ENCODE data around the gene ANKRD44. TPM values are rescaled to one million over a fixed set of nuclear protein-coding genes. Genes with fewer than 3 reads are reported as not detected.
"Not testable (repeated sequence)": the region's sequence is repeated elsewhere in the genome, so short reads cannot be mapped to it uniquely, and the experiment has no call there.

The ANKRD44 gene
- total and polyA plus RNA-seq, 5 experiments from 2014 or later: 85.8 to 279 (median 96.1) TPM

DNA sequence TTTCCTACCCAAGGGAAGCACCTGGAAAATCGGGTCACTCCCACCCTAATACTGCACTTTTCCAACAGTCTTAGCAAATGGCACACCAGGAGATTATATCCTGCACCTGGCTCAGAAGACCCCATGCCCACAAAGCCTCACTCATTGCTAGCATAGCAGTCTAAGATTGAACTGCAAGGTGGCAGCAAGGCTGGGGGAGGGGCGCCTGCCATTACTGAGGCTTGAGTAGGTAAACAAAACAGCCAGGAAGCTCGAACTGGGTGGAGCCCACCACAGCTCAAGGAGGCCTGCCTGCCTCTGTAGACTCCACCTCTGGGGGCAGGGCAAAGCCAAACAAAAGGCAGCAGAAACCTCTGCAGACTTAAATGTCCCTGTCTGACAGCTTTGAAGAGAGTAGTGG is 248.0 kb downstream of the ANKRD44 start:
- DNase-seq: peak in 7 of 10 donors; percentile 10 to 71 (median 36)
- Mint-ChIP-seq H3K4me3 (peak overlapping the region in 5 of 10 donors; percentile 4 to 51 (median 20)), H3K27ac (peak overlapping the region in 9 of 10 donors; percentile 28 to 80 (median 76)), H3K4me1 (peaks cover 20 to 60% (median 52%) of the 10 kb centered on the region in 4 donors), H3K36me3 (peaks cover 11 to 90% (median 80%) of the 10 kb centered on the region in 3 donors)
- not testable (repeated sequence) for ATAC-seq, H3K27me3 Mint-ChIP-seq, H3K9me3 Mint-ChIP-seq
- POLR2A ChIA-PET: interaction anchor here (0.8 to 1.0 kb wide), 2 partner anchors 18 to 372 kb away, joined by 3 to 4 read pairs; partner anchors contain the start of gene SF3B1

DNA sequence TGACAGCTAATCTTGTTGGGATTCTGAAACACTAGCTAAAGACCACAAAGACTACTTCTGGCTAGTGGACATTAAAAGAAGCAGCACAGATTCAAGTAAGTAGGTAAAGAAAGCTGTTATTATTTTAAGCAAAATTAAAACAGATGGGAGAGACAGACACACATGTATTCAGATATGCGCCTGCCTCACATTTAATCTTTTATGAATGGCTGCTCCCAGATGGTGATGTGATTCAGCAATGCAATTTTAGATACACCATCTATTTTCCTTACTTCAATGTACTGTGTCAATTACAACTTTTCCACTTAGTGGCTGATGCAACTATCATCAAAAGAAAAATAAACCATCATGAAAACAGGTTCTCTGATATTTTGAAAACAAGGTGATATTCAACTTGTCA is 251.1 kb downstream of the ANKRD44 start:
- no peak for DNase-seq
- Mint-ChIP-seq H3K27me3 (no peaks in the 10 kb centered on the region), H3K36me3 (peaks cover 26 to 94% (median 85%) of the 10 kb centered on the region in 3 donors), H3K4me3 (no peak overlapping the region), H3K9me3 (peaks cover 2 to 16% (median 13%) of the 10 kb centered on the region in 9 donors), H3K4me1 (peaks cover 9 to 35% (median 31%) of the 10 kb centered on the region in 4 donors), H3K27ac (peak overlapping the region in 6 of 10 donors; percentile 27 to 76 (median 50))
- POLR2A ChIA-PET: no interaction called here
- ATAC-seq: no peak

GRCh38 chr2:197058777-197059300 is 251.7 kb downstream of the ANKRD44 start:
- Mint-ChIP-seq H3K27ac (peak overlapping the region in 6 of 10 donors; percentile 51 to 76 (median 60)), H3K9me3 (peaks cover 2 to 16% (median 13%) of the 10 kb centered on the region in 9 donors), H3K4me3 (no peak overlapping the region), H3K36me3 (peaks cover 30 to 93% (median 85%) of the 10 kb centered on the region in 3 donors), H3K27me3 (no peaks in the 10 kb centered on the region), H3K4me1 (peaks cover 6 to 29% (median 25%) of the 10 kb centered on the region in 4 donors)
- POLR2A ChIA-PET: no interaction called here
- DNase-seq (no peak), ATAC-seq (no peak)

- no peak for ATAC-seq
- Mint-ChIP-seq H3K27ac (peak overlapping the region in 6 of 10 donors; percentile 9 to 63 (median 44)), H3K9me3 (peaks cover 2 to 16% (median 14%) of the 10 kb centered on the region in 9 donors), H3K36me3 (peaks cover 33 to 93% (median 84%) of the 10 kb centered on the region in 3 donors), H3K27me3 (no peaks in the 10 kb centered on the region), H3K4me3 (no peak overlapping the region), H3K4me1 (peaks cover 4 to 24% (median 18%) of the 10 kb centered on the region in 4 donors)
- DNase-seq: no peak
- POLR2A ChIA-PET: no interaction called here
Measured at GRCh38 chr2:197057959-197058358, 252.6 kb downstream of the ANKRD44 start.

GRCh38 chr2:197055045-197055444 is 255.5 kb downstream of the ANKRD44 start:
- Mint-ChIP-seq H3K4me3 (no peak overlapping the region), H3K4me1 (peaks cover 0 to 7% (median 1%) of the 10 kb centered on the region in 4 donors), H3K27me3 (no peaks in the 10 kb centered on the region), H3K36me3 (peaks cover 29 to 95% (median 85%) of the 10 kb centered on the region in 3 donors), H3K9me3 (peaks cover 2 to 16% (median 14%) of the 10 kb centered on the region in 9 donors), H3K27ac (peak overlapping the region in 5 of 10 donors; percentile 2 to 74 (median 44))
- POLR2A ChIA-PET: interaction anchor here (1.0 kb wide), 1 partner anchor 10 kb away, joined by 3 read pairs; no protein-coding TSS in a partner anchor
- no peak for DNase-seq
- ATAC-seq: no peak

DNA sequence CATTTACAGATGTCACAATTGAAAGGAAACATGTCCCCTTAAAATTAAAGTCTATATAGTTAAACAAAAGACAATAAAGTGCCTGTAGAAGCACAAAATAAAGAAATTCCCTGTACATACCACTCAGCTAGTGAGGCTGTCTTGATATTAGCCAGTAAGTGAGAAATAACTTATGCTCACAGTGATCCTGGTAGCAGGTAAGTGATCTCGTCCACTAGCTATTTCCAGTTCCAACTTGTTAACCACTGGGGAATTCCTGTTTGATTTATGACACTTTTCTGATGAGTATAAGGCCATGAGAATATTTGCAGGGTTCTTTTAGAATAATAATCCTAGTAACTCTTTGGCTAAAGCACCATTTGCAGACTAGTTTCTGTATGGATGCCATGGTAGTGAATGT is 256.1 kb downstream of the ANKRD44 start:
- Mint-ChIP-seq H3K4me1 (peaks cover 0 to 7% (median 1%) of the 10 kb centered on the region in 4 donors), H3K27ac (peak overlapping the region in 5 of 10 donors; percentile 23 to 66 (median 44)), H3K4me3 (no peak overlapping the region), H3K27me3 (no peaks in the 10 kb centered on the region), H3K9me3 (peaks cover 2 to 17% (median 14%) of the 10 kb centered on the region in 9 donors), H3K36me3 (peaks cover 35 to 95% (median 85%) of the 10 kb centered on the region in 3 donors)
- ATAC-seq: no peak
- DNase-seq: no peak
- POLR2A ChIA-PET: no interaction called here

DNA sequence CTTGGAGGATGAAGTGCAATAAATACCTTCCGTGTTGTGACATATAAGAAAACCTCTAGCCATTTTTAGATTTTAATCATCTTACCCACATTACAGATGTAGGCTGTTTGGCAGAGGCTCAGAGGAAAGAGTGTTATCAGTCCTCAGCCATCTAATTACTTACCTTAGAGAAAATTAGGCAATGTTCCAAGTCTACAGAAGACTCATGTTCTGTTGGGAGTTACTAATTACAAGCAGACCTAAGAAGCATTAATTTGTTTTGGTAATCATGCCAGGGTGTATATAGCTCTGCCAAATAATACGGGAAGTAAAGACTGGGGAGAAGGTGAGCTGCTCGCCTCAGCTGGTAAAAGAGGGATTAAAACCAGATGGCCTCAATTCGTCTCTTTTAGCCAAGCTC is 258.2 kb downstream of the ANKRD44 start:
- POLR2A ChIA-PET: no interaction called here

DNA sequence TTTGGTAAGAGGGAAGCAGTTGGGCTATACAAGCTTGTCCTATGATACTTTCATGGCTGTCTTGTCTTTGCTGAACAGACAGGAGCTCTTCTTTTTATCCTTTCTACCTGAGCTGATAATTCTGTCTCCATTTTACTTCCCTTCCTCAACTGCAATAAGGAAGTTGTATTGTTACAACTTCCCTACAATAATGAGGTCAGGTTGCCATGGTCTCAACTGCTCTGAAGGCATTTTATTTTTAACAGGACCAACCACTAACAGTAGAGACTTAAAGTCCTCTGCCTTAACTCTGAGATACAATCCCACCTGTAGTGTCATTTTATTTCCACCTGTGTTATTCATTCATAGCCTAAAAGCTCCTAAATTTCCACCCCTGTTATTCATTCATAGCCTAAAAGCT is 265.5 kb downstream of the ANKRD44 start:
- H3K36me3 Mint-ChIP-seq: peaks cover 6 to 79% (median 25%) of the 10 kb centered on the region in 3 donors
- peak overlapping the region in 1 of 10 donors; percentile 20 for H3K4me3 Mint-ChIP-seq
- ATAC-seq: no peak
- DNase-seq: no peak
- H3K27me3 Mint-ChIP-seq: no peaks in the 10 kb centered on the region
- POLR2A ChIA-PET: interaction anchor here (1.0 to 1.5 kb wide), 2 partner anchors 11 to 18 kb away, joined by 3 read pairs; no protein-coding TSS in a partner anchor
- peaks cover 13 to 25% (median 20%) of the 10 kb centered on the region in 4 donors for H3K4me1 Mint-ChIP-seq
- peaks cover 0 to 4% (median 0%) of the 10 kb centered on the region in 9 donors for H3K9me3 Mint-ChIP-seq
- peak overlapping the region in 9 of 10 donors; percentile 1 to 90 (median 61) for H3K27ac Mint-ChIP-seq

More for the DNA sequence above, 258.2 kb downstream of the ANKRD44 start:
- no peaks in the 10 kb centered on the region for H3K27me3 Mint-ChIP-seq
- H3K4me1 Mint-ChIP-seq: peaks cover 0 to 14% (median 1%) of the 10 kb centered on the region in 4 donors
- H3K36me3 Mint-ChIP-seq: peaks cover 35 to 95% (median 79%) of the 10 kb centered on the region in 3 donors
- DNase-seq (no peak), ATAC-seq (no peak)
- peaks cover 6 to 17% (median 14%) of the 10 kb centered on the region in 9 donors for H3K9me3 Mint-ChIP-seq
- no peak overlapping the region for H3K4me3 Mint-ChIP-seq
- peak overlapping the region in 6 of 10 donors; percentile 31 to 75 (median 46) for H3K27ac Mint-ChIP-seq

GRCh38 chr2:197042739-197043196 is 267.8 kb downstream of the ANKRD44 start:
- Mint-ChIP-seq H3K27ac (peak overlapping the region in 7 of 10 donors; percentile 33 to 83 (median 56)), H3K27me3 (no peaks in the 10 kb centered on the region), H3K4me1 (peaks cover 13 to 32% (median 21%) of the 10 kb centered on the region in 4 donors), H3K9me3 (no peaks in the 10 kb centered on the region), H3K36me3 (peaks cover 0 to 80% (median 15%) of the 10 kb centered on the region in 3 donors), H3K4me3 (no peak overlapping the region)
- ATAC-seq (no peak), DNase-seq (no peak)
- POLR2A ChIA-PET: no interaction called here

DNA sequence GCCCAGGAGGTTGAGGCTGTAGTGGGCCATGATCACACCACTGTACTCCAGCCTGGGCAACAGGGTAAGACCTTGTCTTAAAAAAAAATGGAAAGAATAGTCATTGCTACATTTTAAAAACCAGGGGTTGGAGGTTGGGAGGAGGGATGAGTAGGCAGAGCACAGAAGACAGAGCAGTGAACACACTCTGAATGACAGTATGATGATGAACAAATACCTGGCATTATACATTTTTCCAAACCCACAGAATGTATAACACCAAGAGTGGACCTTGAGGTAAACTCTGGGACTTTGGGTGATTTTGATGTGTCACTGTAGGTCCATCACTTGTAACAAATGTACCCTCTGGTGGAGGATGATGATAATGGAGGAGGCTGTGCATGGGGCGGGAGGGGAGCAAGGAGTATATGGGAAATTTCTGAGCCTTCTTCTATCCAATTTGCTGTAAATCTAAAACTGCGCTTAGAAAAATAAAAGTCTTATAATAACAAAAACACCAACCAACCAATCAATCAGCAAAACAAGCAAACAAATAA is 272.6 kb downstream of the ANKRD44 start:
- H3K4me3 Mint-ChIP-seq: no peak overlapping the region
- peaks cover 1 to 90% (median 44%) of the 10 kb centered on the region in 3 donors for H3K36me3 Mint-ChIP-seq
- DNase-seq (no peak), ATAC-seq (no peak)
- no peaks in the 10 kb centered on the region for H3K9me3 Mint-ChIP-seq
- POLR2A ChIA-PET: no interaction called here
- H3K27ac Mint-ChIP-seq: peak overlapping the region; percentile 49 to 83 (median 64)
- no peaks in the 10 kb centered on the region for H3K27me3 Mint-ChIP-seq
- H3K4me1 Mint-ChIP-seq: peaks cover 30 to 55% (median 41%) of the 10 kb centered on the region in 4 donors

- peak overlapping the region in 9 of 10 donors; percentile 10 to 79 (median 71) for H3K27ac Mint-ChIP-seq
- peaks cover 28 to 56% (median 43%) of the 10 kb centered on the region in 4 donors for H3K4me1 Mint-ChIP-seq
- H3K36me3 Mint-ChIP-seq: peaks cover 10 to 92% (median 49%) of the 10 kb centered on the region in 3 donors
- POLR2A ChIA-PET: no interaction called here
- no peaks in the 10 kb centered on the region for H3K27me3 Mint-ChIP-seq
- no peak for ATAC-seq
- no peak overlapping the region for H3K4me3 Mint-ChIP-seq
- DNase-seq: no peak
- H3K9me3 Mint-ChIP-seq: no peaks in the 10 kb centered on the region
Measured at GRCh38 chr2:197035002-197035401, 275.6 kb downstream of the ANKRD44 start.

DNA sequence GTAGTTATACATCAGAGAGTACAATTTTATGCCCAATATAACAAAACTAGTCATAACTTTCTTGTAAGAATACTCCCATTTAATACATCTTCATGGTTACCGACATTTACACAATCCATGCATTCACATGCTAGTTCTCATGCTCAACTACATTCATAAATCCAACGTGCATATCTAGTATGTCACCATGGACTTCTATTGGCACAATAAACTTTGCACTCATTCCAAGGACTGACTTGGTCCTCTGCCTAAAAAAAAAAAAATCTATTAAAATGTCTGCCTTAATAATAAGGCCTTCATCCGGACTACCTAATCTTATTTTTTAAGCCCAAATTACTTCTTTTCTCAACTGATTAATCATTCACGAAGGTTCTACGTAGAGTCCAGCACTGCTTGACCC is 276.3 kb downstream of the ANKRD44 start:
- no peaks in the 10 kb centered on the region for H3K27me3 Mint-ChIP-seq
- ATAC-seq: no peak
- H3K9me3 Mint-ChIP-seq: no peaks in the 10 kb centered on the region
- no peak for DNase-seq
- peak overlapping the region; percentile 5 to 79 (median 66) for H3K27ac Mint-ChIP-seq
- H3K36me3 Mint-ChIP-seq: peaks cover 10 to 92% (median 56%) of the 10 kb centered on the region in 3 donors
- POLR2A ChIA-PET: no interaction called here
- no peak overlapping the region for H3K4me3 Mint-ChIP-seq
- peaks cover 26 to 56% (median 41%) of the 10 kb centered on the region in 4 donors for H3K4me1 Mint-ChIP-seq

DNA sequence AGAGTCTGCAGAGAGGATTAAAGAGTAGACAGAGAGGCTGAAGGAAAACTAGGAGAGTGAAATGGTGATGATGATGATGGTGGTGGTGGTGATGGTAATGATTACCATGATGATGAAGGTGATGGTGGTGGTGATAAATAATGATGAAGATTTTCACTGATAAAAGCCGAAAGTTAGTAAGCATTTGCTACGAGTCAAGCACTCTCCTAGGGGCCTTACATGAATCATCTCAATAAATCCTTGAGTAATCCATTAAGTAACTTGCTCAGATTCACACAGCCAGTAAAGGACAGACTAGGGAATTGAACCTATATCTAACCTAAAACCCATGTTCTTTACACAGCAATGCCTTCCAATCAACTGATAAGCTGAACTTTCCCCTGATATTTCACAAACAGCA is 277.4 kb downstream of the ANKRD44 start:
- peak overlapping the region; percentile 16 to 89 (median 66) for H3K27ac Mint-ChIP-seq
- DNase-seq (no peak), ATAC-seq (no peak)
- no peaks in the 10 kb centered on the region for H3K27me3 Mint-ChIP-seq
- POLR2A ChIA-PET: no interaction called here
- H3K4me1 Mint-ChIP-seq: peaks cover 27 to 62% (median 45%) of the 10 kb centered on the region in 4 donors
- H3K4me3 Mint-ChIP-seq: peak overlapping the region in 1 of 10 donors; percentile 1
- peaks cover 10 to 91% (median 59%) of the 10 kb centered on the region in 3 donors for H3K36me3 Mint-ChIP-seq
- H3K9me3 Mint-ChIP-seq: no peaks in the 10 kb centered on the region

Data from naive thymus-derived CD8-positive, alpha-beta T cell (primary cell).